Lung (tissue), 12 donors: ENCODE results near the gene MED4. TPM values are rescaled to one million over a fixed set of nuclear protein-coding genes. Genes with fewer than 3 reads are reported as not detected.

Experiments
- ATAC-seq: fragments of 200-7000 bp; cut with Tn5 transposase; one replicate; pipeline ENCODE4 v1.9.1; 2020; ENCODE audit warnings: moderate number of reproducible peaks; ENCODE audit not compliant: insufficient read depth, low FRiP score
- DNase-seq, 3 donors: peaks; one replicate each; pipeline ENCODE4 v3.0.0-alpha.2; 2013 to 2017
- H3K27ac ChIP-seq, 2 donors: one replicate each; pipeline ENCODE4 v1.5.1; 2013; ENCODE audit warnings: mild to moderate bottlenecking in 2 of 2, moderate library complexity in 2 of 2, control low read depth in 1 of 2, inconsistent platforms in 1 of 2, low read depth in 1 of 2, low read length in 1 of 2
- H3K27me3 ChIP-seq, 3 donors: one replicate each; pipeline ENCODE4 v1.5.1; 2013; ENCODE audit warnings: low read length in 2 of 3; ENCODE audit not compliant: control insufficient read depth in 3 of 3, insufficient read depth in 3 of 3
- H3K36me3 ChIP-seq, 4 donors: one replicate each; pipeline ENCODE4 v1.5.1; 2013; ENCODE audit warnings: low read length in 4 of 4, mild to moderate bottlenecking in 1 of 4, moderate library complexity in 1 of 4; ENCODE audit not compliant: control insufficient read depth in 4 of 4, insufficient read depth in 4 of 4
- H3K4me1 ChIP-seq, 5 donors: one replicate each; pipeline ENCODE4 v1.5.1; 2013; ENCODE audit warnings: low read length in 5 of 5, mild to moderate bottlenecking in 2 of 5, moderate library complexity in 1 of 5; ENCODE audit not compliant: control insufficient read depth in 5 of 5, insufficient read depth in 5 of 5
- H3K4me3 ChIP-seq: one replicate; pipeline ENCODE4 v1.5.1; 2013; ENCODE audit warnings: mild to moderate bottlenecking, control low read depth, moderate library complexity
- H3K9ac ChIP-seq, 2 donors: one replicate each; pipeline ENCODE4 v1.5.1; 2013; ENCODE audit warnings: low read length in 2 of 2, control low read depth in 1 of 2; ENCODE audit not compliant: insufficient read depth in 1 of 2
- H3K9me3 ChIP-seq, 4 donors: one replicate each; pipeline ENCODE4 v1.5.1; 2013; ENCODE audit warnings: low read length in 3 of 4, mild to moderate bottlenecking in 1 of 4, moderate library complexity in 1 of 4; ENCODE audit not compliant: control insufficient read depth in 4 of 4, insufficient read depth in 3 of 4
- WGBS, 2 donors: extraction: QIAGEN DNeasy Blood & Tissue Kit; methylation state at CpG; one replicate each; pipeline ENCODE4 v1.1.7; 2013; 5-methylcytosine and 5-hydroxymethylcytosine counted together
- polyA plus RNA-seq, 2 donors: library from polyadenylated mRNA; stranded (reverse); fragments of 200-250 nt; gene quantifications; one replicate each; pipeline ENCODE4 v1.2.1, GENCODE V29; 2013
- total RNA-seq, 2 donors: library from RNA; depleted of rRNA in 1 of 2; stranded (reverse); fragments of >200 nt in 1 of 2; gene quantifications; one replicate each; pipeline ENCODE4 v1.2.1, GENCODE V29; 2014 to 2021
- TF ChIP-seq, protein P1 (sequence below): IDR thresholded peaks from 2 replicates; pipeline ENCODE4 v1.5.1; 2012; ENCODE audit warnings: mild to moderate bottlenecking; ENCODE audit errors: control extremely low read depth, extremely low read depth
- donor health status: control.
- donor health status: control.
- donor health status: Bipolar disorder and iron deficiency.
- donor health status: healthy.
- donor health status: DM: yes; HTN: yes; CAD: no.

MED4 gene
- total and polyA plus RNA-seq, 4 donors: 37.7 to 69.8 (median 47.6) TPM

DNA sequence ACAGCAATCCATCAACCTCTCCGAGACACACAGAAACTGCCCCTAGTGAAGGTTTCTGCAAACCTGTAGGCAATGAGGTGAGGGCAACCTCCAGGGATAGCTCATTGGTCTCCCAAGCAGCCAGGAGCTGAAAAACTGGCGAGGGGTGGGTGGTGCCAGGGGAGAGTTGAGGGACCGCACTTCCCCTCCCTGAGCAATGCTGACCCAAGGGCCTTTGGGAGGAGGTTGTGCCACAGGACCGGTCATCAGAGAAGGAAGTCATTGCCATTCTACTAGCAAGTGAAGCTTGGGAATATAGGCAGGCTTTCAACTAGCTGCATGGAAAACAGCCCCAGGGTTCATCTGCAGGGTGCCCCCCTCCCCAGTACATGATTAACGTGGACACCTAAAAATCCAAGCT lies 23.1 kb upstream of the MED4 start:
- Histone ChIP-seq H3K27ac (no peak overlapping the region), H3K4me1 (peaks cover 0 to 28% (median 0%) of the 10 kb centered on the region in 5 donors), H3K27me3 (no peaks in the 10 kb centered on the region), H3K36me3 (no peaks in the 10 kb centered on the region), H3K4me3 (no peak overlapping the region), H3K9me3 (no peaks in the 10 kb centered on the region), H3K9ac (no peak overlapping the region)
- ATAC-seq (no peak), DNase-seq (no peak)
- TF ChIP-seq, protein P1, sequence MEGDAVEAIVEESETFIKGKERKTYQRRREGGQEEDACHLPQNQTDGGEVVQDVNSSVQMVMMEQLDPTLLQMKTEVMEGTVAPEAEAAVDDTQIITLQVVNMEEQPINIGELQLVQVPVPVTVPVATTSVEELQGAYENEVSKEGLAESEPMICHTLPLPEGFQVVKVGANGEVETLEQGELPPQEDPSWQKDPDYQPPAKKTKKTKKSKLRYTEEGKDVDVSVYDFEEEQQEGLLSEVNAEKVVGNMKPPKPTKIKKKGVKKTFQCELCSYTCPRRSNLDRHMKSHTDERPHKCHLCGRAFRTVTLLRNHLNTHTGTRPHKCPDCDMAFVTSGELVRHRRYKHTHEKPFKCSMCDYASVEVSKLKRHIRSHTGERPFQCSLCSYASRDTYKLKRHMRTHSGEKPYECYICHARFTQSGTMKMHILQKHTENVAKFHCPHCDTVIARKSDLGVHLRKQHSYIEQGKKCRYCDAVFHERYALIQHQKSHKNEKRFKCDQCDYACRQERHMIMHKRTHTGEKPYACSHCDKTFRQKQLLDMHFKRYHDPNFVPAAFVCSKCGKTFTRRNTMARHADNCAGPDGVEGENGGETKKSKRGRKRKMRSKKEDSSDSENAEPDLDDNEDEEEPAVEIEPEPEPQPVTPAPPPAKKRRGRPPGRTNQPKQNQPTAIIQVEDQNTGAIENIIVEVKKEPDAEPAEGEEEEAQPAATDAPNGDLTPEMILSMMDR: no peak
- WGBS, 2 donors: 87 to 96% methylated on average over 5 of the region's 5 CpGs

DNA sequence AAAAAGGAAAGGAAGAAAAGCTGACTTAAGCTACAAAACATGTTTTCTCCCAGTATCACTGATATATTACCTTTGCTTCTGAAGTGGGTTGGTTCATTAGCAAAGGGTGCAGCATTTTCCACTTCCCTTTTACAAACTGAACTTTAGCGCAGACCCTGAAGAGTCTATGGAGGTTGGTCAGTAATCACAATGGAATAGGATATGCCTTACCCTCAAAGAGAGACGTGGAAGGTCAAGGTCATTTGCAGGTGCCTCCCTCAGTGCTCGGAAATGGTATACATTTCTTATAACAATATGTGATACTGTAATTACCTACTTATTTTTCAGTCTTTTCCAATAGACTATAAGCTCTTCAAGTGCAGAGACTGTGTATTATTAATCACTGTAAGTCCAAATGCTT lies 21.9 kb upstream of the MED4 start:
- Histone ChIP-seq H3K27me3 (no peaks in the 10 kb centered on the region), H3K9ac (no peak overlapping the region), H3K36me3 (no peaks in the 10 kb centered on the region), H3K9me3 (no peaks in the 10 kb centered on the region), H3K27ac (no peak overlapping the region), H3K4me3 (no peak overlapping the region), H3K4me1 (peaks cover 0 to 26% (median 0%) of the 10 kb centered on the region in 5 donors)
- no peak for ATAC-seq
- no peak for DNase-seq
- TF ChIP-seq, protein P1: no peak
- 58 to 62% methylated on average over 3 of the region's 3 CpGs for WGBS, 2 donors

DNA sequence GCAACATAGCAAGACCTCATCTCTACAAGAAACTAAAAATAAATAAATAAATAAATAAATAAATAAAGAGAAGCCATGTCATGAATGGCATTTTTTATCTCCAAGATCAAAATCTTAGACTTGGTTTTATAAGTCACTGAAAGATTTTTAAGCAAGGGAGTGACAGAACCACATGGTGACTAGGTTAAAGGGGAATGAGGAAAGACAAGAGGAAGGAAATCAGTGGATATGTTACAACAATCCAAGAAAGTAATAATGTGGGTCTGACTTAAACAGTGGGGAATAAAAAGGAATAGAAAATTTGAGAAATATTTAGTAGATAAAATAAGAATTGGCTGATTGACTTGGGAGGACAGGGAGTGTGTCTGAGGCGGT lies 18.8 kb upstream of the MED4 start:
- no peaks in the 10 kb centered on the region for H3K36me3 ChIP-seq
- no peaks in the 10 kb centered on the region for H3K9me3 ChIP-seq
- H3K27ac ChIP-seq: no peak overlapping the region
- no peaks in the 10 kb centered on the region for H3K27me3 ChIP-seq
- DNase-seq (no peak), ATAC-seq (no peak)
- 97 to 99% methylated on average over 1 of the region's 1 CpG for WGBS, 2 donors
- peaks cover 0 to 24% (median 0%) of the 10 kb centered on the region in 5 donors for H3K4me1 ChIP-seq
- H3K4me3 ChIP-seq: no peak overlapping the region
- TF ChIP-seq, protein P1: no peak
- no peak overlapping the region for H3K9ac ChIP-seq
